Fibroblast of mammary gland (primary cell): Measurements from ENCODE around the gene FBP2.
"Not testable (repeated sequence)": the region's sequence is repeated elsewhere in the genome, so short reads cannot be mapped to it uniquely, and the experiment has no call there.

Experiments
- DNase-seq: peaks from one replicate; pipeline ENCODE4 v3.0.0-alpha.2; 2010; ENCODE audit warnings: low read depth
- H3K4me3 ChIP-seq: 2 replicates; pipeline ENCODE4 v1.5.1; 2011; ENCODE audit warnings: low read depth, mild to moderate bottlenecking, low read length, moderate library complexity; ENCODE audit not compliant: control insufficient read depth
- TF ChIP-seq, protein P1 (sequence below): conservative IDR thresholded peaks from 2 replicates; pipeline ENCODE4 v1.5.1; 2011; ENCODE audit warnings: low read depth, low read length, inconsistent platforms; ENCODE audit not compliant: control insufficient read depth, insufficient read depth

FBP2 gene

GRCh38 chr9:94567271-94567670, 26.4 kb downstream of the FBP2 start:
- no peak overlapping the region for H3K4me3 ChIP-seq
- no peak for DNase-seq
- TF ChIP-seq, protein P1, sequence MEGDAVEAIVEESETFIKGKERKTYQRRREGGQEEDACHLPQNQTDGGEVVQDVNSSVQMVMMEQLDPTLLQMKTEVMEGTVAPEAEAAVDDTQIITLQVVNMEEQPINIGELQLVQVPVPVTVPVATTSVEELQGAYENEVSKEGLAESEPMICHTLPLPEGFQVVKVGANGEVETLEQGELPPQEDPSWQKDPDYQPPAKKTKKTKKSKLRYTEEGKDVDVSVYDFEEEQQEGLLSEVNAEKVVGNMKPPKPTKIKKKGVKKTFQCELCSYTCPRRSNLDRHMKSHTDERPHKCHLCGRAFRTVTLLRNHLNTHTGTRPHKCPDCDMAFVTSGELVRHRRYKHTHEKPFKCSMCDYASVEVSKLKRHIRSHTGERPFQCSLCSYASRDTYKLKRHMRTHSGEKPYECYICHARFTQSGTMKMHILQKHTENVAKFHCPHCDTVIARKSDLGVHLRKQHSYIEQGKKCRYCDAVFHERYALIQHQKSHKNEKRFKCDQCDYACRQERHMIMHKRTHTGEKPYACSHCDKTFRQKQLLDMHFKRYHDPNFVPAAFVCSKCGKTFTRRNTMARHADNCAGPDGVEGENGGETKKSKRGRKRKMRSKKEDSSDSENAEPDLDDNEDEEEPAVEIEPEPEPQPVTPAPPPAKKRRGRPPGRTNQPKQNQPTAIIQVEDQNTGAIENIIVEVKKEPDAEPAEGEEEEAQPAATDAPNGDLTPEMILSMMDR = no peak

- H3K4me3 ChIP-seq = no peak overlapping the region
- DNase-seq = no peak
- TF ChIP-seq, protein P1 = no peak
Measured at GRCh38 chr9:94566550-94566949, 27.1 kb downstream of the FBP2 start.

DNA sequence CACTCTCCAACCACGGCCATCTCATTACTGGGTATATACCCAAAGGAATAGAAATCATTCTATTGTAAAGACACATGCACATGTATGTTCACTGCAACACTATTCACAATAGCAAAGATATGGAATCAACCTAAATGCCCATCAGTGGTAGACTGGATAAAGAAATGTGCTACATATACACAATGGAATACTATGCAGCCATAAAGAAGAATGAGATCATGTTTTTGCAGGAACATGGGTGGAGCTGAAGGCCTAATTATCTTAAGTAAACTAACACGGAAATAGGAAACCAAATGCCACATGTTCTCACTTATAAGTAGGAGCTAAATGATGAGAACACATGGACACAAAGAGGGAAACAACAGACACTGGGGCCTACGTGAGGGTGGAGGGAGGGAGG, 29.3 kb downstream of the FBP2 start:
- not testable (repeated sequence) for H3K4me3 ChIP-seq, DNase-seq

DNA sequence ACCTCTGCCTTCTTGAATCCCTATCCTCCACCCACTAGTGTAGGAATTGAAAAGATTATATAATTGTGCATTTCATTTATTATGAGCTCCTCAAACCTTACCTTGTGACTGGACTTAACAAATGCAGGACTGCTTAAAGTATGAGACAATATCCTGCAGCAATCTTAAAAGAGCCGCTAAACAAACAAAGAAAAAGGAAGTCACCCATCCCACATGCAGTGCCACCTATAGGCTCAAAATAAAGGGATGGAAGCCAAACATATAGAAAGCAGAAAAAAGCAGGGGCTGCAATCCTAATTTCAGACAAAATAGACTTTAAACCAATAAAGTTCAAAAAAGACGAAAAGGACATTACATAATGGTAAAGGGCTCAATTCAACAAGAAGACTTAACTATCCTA, 30.1 kb downstream of the FBP2 start:
- DNase-seq = no peak
- H3K4me3 ChIP-seq = no peak overlapping the region
- TF ChIP-seq, protein P1 = no peak

DNA sequence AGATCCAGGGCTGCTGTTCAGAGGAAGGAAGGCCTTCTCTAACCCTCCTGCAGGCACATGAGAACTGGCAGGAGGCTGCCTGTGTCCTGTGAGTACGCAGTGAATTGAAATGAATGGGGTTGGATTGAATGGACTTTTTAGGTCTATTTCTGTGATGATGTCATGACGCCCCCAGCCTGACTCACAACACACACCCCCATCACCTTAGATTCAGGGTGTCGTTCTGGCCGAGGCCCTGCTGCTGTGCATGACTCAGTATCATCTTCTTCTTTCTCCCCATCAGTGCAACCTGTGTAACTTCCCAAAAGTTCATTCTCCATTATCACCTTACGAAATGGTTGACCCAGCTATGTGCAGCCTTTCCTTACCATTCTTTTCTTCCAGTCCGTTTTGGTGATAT, 33.4 kb downstream of the FBP2 start:
- no peak overlapping the region for H3K4me3 ChIP-seq
- DNase-seq = no peak
- TF ChIP-seq, protein P1 = no peak

DNA sequence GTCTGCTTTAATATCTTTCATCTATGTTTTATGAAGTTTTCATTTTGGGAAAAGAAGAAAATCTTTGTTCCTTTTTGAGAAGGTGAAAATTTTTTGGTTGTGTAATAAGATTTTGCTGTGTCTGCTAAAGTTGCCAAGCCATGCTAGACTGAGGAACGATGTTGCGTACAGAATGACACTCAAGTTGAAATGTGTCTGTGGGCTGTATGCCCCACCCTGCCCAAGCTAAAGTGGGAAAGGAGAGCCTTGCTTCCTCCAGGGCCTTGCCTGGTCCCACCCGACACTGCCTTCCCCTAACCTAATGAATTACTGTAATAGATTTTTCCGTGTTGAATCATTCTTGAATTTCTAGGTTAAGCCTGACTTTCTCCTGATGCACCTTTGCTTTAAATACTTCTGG, 36.2 kb downstream of the FBP2 start:
- TF ChIP-seq, protein P1 = no peak
- no peak overlapping the region for H3K4me3 ChIP-seq
- DNase-seq = no peak

DNA sequence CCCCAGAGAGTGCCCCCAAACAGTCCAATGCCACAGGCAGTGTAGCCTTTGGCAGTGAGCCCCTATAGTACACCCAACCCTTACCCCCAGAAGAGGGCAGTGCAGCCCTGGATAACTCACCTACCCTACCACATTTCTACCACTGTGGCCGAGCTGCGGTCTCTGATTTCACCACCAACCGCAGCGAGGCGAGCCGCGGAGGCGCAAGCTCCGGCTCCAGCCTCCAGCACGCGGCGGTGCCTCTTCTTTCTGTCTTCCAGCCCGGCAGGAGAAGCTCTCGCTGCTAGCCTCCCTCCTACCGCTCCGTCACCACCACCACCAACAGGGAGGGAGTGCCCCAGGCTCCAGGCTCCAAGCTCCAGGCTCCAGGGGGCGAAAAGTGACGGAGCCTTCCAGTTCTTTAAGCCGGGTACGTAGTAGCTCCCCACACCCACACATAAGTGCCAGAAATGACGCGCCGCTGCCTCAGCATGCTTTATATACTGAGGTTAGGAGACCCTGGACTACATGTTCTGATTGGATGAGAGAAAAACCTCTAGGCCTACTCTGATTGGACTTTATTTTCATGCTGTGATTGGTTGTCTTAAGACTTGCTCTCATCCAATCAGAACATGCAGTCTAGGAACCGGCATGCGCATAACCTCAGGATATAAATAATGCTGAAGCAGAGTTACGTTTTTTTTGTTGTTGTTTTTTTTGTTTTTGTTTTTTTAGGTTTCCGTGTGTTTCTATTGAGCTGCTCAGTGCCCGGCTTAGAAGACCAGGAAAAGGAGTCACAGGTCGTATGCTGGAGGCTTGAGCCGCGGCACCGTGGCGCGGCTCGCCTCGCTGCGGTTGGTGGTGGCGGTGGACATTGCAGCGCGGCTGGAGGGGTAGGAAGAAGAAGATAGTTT, 38.9 kb downstream of the FBP2 start, which contains the start of gene PCAT7:
PCAT7 (plus strand) TSS at position 645 of the 893 bp plus-strand sequence.
- DNase-seq = no peak
- H3K4me3 ChIP-seq = no peak within 1 kb of the TSS
- TF ChIP-seq, protein P1 = peak; percentile 9
